Measurements from ENCODE around the gene RASA3.
"Not testable (repeated sequence)": the region's sequence is repeated elsewhere in the genome, so short reads cannot be mapped to it uniquely, and the experiment has no call there.

RASA3 gene

GRCh38 chr13:114114006-114114640 lies 18.3 kb downstream of the RASA3 start:
- DNase-seq (ENCODE audit: low read depth): no peak

GRCh38 chr13:114113395-114113794 lies 19.0 kb downstream of the RASA3 start:
- DNase-seq (ENCODE audit: low read depth): not testable (repeated sequence)

DNA sequence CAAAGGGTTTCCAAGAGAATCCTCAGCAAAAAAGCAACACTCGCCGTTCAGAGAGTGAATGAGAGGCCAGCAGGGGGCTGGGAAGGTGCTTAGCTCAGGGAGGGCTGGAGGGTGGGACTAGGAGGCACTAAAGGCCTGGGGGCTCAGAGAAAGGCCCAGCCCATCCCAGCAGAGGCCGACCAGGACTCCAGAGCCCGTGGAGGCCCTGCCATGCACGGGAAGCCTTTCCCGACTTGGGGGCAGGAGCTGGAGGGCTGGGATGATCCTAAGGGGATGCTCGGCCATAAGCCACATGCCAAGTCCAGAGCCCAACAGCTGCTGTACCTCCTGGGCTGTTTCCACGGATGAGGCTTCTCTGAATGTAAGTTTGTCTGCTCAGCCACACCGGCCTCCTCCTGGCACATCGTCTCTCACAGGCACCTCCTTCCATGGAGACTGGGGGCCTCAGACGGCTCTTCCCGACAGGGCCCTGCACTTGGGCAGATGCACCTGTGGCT lies 19.5 kb downstream of the RASA3 start:
- no peak for DNase-seq (ENCODE audit: low read depth)

DNA sequence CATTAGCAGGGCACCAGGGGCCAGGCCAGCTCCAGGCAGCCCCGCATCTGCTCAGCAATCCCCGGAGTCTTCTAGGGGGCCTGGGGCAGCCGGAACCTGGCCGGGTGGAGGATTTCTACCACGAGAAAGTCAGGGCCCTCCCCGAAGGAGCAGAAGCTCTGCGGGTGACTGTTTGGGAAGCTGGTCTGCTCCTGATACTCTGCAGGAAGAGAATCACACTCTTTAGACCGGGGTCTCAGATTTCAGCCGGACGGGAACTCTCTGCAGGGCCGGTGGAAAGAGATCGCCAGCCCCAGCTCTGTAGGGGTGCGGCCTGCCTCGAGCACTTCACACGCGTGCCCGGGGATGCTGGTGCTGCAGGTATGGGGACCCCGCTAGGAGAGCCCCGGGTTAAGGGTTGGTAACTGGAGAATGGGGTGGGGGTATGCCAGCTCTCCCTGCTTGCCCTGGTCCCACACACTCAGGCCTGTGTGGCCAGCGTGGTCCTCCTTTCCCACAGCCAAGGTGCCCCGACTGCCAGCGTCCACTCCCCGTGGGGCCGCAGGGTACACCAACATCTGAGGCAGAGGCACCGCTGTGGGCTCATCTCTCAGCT lies 20.1 kb downstream of the RASA3 start:
- no peak for DNase-seq (ENCODE audit: low read depth)

GRCh38 chr13:114111577-114111976 lies 20.8 kb downstream of the RASA3 start:
- no peak for DNase-seq (ENCODE audit: low read depth)

GRCh38 chr13:114110830-114111189 lies 21.6 kb downstream of the RASA3 start:
- DNase-seq (ENCODE audit: low read depth): not testable (repeated sequence)

- DNase-seq (ENCODE audit: low read depth): no peak
Measured at GRCh38 chr13:114110091-114110829, 22.2 kb downstream of the RASA3 start.

DNA sequence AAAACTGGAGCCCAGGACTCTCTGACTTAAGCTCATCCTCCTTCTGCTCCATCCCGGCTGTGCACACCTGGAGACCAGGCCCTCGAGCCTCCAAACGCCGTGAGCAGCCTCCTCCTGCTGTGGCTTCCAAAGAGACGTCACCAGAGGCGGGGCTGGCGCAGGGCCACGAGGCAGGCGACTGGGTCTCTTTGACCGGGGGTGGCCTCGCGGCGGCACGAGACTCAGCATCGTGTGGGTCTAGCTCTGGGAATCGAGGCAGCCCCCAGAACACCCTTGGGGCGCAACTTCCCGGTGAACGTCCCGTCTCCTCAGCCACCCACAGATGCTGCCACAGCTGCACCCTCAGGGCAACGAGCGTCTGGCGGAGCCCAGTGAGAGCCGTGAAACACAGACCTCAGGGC lies 22.8 kb downstream of the RASA3 start:
- no peak for DNase-seq (ENCODE audit: low read depth)

- no peak for DNase-seq (ENCODE audit: low read depth)
Measured at GRCh38 chr13:114108894-114109293, 23.5 kb downstream of the RASA3 start.

DNA sequence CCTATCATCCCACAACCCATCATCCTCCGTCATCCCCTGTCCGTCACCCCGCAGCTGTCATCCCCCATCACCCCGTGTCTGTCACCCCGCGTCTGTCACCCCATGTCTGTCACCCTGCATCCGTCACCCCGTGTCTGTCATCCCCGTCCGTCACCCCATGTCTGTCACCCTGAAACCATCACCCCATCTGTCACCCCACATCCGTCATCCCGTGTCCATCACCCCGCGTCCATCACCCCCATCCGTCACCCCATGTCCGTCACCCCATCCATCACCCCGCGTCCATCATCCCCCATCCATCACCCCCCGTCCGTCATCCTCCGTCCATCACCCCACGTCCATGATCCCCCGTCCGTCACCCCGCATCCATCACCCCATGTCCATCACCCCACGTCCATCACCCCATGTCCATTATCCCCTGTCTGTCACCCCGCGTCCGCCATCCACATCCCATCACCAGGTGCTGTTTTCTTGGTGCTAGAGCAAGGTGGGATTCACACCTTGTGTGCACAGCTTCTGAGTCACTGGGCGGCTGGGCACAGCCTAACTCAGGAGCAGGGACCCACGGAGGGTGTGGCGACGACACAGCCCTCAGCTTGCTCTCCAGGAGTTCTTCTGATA lies 24.2 kb downstream of the RASA3 start:
- no peak for DNase-seq (ENCODE audit: low read depth)

GRCh38 chr13:114107686-114108081 lies 24.7 kb downstream of the RASA3 start:
- DNase-seq (ENCODE audit: low read depth): no peak

GRCh38 chr13:114106991-114107685 lies 25.3 kb downstream of the RASA3 start:
- DNase-seq (ENCODE audit: low read depth): no peak

GRCh38 chr13:114106526-114106925 lies 25.9 kb downstream of the RASA3 start:
- no peak for DNase-seq (ENCODE audit: low read depth)

- no peak for DNase-seq (ENCODE audit: low read depth)
Measured at GRCh38 chr13:114105521-114106225, 26.8 kb downstream of the RASA3 start.

DNA sequence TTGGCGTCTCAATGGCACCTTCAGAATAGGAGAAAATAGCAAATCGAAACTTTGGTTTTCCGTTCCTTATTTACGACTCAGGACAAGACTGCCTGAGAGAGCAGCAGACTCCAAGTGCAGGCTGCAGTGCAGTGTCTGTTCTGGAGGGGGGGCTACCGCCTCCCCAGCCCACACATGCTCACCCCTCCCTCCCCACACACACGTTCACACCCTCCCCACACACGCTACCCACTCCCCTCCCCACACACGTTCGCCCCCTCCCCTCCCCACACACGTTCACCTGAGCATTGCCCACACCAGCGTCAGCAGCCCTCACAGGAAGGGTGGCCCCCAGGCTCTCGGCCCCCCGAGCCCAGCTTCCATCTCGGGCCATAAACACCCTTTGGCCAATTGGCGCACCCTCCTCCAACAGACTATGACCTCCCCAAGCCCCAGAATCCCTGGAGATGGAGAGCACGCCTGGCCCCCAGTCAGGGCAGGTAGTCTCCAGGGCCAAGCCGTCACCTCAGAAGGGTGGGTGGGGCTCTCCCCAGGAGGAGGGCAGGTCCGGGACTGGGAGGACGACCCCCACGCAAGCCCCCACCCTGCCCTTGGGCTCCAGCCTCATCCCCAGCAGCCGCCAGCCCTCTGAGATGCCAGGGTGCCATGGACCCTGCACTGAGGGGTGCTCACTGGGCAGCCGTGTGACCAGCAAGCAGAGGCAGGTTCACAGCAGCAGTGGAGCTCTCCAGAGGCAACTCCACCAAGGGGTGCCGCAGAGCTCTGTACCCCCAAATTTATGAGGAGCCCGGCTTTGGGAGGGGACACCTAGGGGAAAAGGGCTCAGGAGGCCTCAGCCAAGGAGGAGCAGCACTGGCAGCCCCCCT lies 27.5 kb downstream of the RASA3 start:
- DNase-seq (ENCODE audit: low read depth): no peak

- no peak for DNase-seq (ENCODE audit: low read depth)
Measured at GRCh38 chr13:114103801-114104654, 28.4 kb downstream of the RASA3 start.

GRCh38 chr13:114103289-114103621 lies 29.2 kb downstream of the RASA3 start:
- DNase-seq (ENCODE audit: low read depth): not testable (repeated sequence)

DNA sequence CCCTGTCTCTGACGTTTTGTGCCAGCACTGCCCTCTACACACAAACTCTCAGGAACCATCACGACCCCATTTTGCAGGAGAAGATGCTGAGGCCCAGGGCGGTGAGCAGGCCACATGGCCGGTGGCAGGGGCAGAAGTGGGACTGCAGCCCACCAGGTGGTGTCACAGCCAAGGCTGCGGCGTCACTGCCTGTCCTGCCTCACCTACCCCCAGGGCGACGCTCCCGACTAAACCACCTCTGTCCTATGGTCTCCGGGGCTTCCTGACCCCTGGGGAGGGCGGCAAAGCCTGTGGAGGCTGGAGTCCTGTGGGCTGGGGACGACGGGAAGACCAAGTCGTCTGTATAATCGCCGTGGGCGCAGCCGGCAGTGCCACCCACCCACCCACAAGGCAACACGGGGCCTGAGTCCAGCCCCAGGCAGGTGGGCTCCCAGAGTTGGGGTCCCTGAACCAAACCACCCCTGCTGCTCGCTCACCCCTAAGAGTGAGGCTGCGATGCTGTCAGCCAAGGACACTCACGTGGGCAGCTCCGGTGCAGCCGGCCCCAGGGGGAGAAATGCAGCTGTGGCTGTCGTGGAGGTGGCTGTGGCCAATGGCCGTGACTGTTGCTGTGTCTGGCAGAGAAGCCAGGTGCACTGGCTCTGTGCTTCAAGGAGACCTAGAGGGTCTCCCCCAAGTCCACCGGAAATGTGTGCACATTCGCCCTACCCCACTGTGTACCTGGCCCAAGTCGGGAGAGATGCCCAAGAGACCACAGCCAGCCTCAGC lies 29.7 kb downstream of the RASA3 start:
- DNase-seq (ENCODE audit: low read depth): no peak

DNA sequence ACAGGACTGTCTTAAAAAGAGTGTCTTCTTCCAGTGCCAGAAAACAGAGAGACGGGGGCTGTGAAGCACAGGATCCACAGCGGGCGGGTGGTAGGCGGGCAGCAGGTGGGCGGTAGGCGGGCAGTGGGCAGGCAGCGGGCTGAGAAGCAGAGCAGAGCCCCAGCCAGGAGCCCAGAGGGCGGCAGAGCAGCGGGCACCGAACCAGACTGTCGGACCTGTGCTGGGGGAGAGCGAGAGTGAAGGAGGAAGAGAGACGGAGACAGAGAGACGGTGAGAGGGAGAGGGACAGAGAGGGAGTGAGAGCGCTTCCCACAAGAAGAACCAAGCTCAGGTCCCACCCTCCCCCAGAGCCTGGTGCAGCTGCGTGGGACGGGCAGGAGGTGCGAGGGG lies 30.3 kb downstream of the RASA3 start:
- no peak for DNase-seq (ENCODE audit: low read depth)

Data from non-pigmented ciliary epithelial cell (primary cell).